Measurements from ENCODE around the gene SESN3.
"Not testable (repeated sequence)": the region's sequence is repeated elsewhere in the genome, so short reads cannot be mapped to it uniquely, and the experiment has no call there.

The SESN3 gene

DNA sequence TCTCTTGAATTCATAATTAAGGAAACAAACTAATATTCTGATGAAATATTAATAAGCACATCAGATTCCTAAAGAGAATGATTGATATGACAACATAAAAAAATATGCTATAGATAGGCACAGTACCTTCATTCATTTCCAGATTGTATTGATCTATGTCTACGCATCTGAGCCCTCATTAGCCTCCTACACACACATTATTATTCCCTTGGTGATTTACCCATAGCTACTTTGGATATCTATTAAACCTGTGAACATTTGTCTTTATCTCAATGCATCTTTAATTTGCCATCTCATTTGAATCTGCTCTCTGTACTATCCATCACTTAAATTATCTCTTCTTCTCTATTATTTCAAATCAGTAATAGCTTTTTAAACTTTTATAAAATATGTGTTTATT, 18.4 kb downstream of the SESN3 start:
- no peak for DNase-seq

DNA sequence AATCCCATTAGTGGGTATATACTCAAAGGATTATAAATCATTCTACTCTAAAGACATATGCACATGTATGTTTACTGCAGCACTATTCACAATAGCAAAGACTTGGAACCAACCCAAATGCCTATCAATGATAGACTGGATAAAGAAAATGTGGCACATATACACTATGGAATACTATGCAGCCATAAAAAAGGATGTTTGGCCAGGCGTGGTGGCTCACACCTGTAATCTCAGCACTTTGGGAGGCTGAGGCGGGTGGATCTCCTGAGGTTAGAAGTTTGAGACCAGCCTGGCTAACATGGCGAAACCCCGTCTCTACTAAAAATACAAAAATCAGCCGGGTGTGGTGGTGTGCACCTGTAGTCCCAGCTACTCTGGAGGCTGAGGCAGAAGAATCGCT, 21.5 kb downstream of the SESN3 start:
- not testable (repeated sequence) for DNase-seq

DNA sequence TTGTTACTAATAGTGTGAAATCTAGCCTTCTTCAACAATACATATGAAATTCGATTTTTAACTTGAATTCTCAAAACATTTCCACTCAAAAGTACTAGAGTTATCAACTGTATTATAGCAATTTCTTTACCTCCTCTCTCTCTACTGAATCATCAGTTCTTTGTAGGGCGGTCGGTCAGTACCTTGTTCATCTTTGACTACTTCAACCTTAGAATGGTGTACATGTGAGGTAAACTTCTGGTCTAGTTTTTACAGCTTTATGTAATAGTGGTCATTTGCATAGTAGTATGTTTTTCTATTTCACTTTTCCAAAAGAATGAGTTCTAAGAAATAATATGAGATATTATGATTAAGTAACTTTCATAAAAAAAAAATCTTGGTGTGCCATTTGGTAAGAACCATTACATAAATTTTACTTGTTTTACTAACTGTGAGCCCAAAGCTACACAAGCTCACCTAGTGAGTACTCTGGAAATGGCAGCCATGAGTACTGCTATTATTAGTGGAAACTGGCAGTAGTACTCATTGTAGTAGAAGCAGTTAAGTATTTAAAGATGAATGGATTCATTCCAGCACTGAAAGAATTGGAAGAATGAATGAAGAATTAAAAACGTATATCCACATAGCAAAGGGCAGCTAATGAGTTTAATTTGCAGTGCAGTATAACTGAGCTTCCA, 30.1 kb downstream of the SESN3 start:
- DNase-seq = no peak

DNA sequence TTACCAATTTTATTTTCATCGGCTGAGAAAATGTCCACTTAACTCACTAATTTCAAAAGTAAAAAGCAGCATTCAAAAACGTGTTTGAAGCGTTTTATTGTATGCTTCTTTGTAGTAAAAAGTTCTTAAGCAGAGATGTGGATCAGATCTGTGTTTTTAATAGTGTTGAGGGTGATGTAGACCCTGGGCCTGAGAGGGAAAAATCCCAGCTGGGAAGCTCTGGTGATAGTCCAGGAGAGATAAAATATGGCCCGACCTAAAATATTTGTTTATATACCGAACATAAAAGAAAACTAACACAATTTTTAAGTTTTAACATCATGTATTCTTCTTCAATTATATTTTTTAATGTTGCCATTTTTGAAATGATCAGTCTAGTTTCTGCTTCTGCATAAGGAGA, 35.2 kb downstream of the SESN3 start:
- DNase-seq = no peak

DNA sequence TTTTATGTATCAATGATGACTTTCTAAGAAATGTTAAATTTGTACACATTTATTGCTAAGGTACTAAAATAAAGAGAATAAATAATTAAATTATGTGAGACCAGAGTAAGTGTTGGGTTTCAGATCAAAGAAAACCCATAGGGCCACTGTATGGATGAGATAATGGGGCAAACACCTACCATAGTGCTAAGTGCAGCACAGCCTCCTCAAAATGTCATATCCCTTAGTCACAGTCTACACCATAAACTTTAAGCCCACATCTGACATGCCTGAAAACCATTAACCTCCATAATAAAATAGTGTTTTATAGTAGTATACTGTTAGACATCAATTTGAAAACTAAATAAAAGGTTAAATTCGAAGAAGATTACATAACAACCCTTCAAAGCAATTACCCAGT, 37.5 kb downstream of the SESN3 start:
- no peak for DNase-seq

DNA sequence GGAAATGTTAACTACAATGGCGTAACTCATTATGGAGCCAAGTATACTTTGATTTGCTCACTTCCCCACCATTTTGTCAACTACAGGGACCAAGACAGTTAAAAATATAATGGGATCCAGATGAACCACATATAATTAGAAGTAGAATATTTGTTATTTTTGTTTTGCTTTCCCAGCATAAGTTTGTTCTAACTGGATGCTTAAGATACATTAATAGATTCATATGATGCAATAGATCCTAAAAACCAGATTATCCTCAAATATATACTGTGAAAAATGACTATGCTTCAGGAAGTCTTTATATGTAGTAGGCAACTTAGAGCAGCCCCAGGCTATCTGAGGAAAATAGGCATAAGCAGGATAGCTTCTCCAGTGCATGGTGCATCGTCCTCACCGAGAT, 38.3 kb downstream of the SESN3 start:
- DNase-seq = no peak

DNA sequence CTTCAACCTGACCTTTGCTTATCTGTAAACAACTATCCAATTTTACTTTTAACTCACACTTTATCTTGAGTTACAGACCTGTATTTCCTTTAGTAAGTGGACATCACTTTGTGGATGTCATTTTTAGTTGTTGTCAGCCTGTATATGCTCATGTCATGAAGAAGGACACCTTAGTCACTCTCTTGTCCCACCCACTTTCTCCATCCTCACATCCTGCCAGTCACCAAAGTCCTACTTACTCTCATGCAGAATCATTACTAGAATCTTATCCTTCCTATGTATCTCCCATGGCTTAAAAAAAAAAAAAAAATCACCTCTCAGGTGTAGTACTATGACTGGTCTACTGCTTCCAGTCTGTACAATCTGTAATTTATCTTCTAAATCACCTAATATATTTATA, 43.3 kb downstream of the SESN3 start:
- no peak for DNase-seq

DNA sequence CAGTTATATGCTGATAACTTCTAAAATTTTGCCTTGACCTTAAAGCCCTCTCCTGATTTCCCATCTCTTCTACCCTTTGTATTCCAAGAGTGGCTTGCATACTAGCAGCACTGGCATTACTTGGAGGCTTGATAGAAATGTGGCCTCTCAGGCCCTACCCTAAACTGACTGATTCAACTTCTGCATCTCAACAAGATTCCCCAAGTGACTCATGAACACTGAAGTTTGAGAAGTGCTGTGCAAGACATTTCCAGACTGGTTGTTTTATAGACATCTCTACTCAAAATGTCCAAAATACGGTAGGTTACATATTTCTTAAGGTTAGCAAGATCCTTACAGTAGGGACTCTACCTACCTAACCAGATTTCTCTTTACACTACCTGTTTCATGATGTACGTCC, 48.6 kb downstream of the SESN3 start:
- DNase-seq = no peak

DNA sequence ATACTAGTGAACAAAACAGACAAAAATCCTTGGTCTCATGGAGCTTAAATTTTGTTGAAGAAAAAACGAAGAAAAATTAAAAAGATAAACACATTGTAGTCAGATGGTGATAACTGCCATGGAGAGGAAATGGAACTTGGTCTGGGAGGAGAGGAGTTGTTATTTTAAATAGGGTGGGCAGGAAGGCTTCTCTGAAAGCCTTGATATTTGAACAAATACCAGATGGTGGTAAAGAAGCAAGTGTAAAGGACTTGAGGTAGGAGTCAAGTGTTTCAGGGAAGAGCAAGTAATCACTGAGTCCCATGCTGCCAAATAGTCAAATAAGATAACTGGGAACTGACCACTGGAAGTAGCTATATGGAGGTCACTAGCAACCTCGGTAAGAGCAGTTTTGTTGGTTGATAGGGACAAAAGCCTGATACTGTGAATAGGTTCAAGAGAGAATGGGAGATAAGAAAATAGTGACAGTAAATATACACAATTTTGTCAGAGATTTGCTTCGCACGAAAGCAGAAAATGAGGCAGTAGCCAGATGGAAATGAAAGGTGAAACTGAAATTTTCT, 55.1 kb downstream of the SESN3 start:
- no peak for DNase-seq

DNA sequence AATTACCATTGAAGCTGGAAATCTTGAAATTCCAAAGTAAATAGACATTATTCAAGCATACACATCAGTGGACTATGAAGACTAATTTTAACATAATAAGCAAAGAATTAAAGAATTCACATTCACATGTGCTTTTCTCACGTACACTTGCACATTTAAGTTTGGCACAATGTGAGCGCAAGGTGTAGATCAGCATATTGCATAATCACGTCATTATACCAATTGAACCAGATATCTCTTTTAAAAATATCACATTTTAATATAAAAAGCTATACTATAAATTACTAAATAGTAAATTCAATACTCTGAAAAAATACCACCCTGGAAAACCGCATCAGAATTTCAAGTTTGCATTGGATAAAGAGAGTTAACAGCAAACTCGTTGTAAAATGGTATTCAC, 60.7 kb downstream of the SESN3 start:
- DNase-seq = no peak

DNA sequence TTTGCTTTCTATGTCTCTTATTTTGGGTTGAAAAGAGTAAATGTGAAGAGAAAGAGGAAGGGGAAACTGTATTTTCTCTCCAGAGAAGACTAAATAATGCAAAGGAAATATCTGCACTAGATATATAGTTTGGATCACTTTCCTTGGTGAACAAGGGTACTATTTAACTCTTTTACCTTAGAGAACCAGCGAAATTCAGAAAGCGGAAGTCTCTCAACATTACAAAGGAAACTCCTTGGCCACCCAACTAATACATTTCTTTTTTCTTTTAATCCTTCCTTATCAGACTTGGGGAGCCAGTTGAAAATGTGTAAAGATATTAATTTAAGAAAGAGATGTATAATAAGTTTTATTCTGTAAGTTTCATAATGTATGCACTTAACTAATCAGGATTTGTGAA, 64.2 kb downstream of the SESN3 start:
- DNase-seq = no peak

DNA sequence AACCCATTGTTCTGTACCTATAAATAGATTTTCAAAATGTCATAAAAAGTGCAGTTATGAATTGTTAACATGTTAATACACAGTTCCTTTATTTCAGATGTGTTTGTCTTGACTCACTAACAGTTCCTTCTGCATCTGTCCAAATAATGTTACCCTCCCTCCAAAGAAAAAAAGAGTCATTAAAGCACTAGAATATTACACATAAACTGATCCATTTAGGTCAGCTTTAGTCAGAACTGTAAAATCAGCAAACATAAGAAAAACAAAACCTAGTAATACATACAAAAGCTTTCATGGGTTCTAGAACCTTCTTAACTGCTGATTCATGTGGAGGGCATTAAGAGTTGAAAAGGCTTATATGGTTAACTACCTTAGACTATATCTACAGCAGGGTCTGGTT, 65.4 kb downstream of the SESN3 start:
- no peak for DNase-seq

DNA sequence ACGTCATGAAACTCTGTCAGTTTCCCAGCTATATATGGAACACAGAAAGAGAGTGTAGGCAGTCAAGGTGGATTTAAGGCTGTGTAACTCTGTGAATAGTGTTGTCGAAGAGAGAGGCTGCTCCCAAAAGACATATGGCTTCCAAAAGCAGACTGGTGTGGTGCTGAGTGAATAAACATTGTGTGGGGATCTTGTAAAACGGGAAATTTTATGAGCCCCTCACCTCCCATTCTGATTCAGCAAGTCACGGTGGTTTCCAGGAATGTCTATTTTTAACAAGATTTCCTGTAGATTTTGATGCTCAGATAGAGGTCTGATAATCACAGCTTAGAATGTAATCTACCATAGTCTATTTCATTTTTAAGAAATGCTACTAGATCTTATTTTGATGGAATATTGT, 67.9 kb downstream of the SESN3 start:
- no peak for DNase-seq

DNA sequence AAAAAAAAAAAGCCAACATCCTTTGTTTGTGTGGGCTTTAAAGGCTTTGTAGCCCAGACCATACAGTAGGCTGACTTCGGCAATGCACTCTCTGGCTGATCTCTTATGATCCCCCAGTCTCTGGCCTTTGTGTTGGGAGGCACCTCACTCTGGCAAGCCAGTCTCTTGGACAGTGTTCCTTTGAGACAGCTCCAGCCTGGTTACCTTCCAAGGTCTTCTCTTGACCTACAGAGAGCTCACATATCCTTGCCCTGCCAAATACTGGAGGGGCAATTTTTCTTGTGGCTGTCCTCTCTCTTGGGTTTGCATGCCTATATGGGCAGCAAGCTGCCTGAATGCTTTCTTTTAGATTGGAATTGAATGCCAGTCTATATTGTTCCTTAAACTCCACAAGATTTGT, 69.8 kb downstream of the SESN3 start:
- no peak for DNase-seq

DNA sequence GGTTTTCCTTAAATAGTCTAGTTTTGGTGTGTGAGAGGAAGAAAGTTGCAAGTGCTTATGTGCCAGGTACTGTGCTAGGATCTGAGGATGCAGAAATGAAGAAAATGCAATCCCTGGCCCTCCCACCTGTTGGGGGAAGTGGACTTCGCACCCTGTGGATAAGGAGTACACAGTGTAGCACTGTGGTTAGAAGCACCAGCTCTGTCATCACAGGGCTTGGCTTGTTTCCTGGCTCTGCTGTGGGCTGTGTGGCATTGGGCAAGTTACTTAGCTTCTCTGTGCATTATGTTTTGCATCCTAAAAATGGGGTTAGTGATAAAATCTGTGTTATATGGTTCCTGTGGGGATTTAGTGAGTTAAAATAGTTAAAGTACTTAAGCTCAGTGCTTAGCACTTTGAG, 73.2 kb downstream of the SESN3 start:
- no peak for DNase-seq

DNA sequence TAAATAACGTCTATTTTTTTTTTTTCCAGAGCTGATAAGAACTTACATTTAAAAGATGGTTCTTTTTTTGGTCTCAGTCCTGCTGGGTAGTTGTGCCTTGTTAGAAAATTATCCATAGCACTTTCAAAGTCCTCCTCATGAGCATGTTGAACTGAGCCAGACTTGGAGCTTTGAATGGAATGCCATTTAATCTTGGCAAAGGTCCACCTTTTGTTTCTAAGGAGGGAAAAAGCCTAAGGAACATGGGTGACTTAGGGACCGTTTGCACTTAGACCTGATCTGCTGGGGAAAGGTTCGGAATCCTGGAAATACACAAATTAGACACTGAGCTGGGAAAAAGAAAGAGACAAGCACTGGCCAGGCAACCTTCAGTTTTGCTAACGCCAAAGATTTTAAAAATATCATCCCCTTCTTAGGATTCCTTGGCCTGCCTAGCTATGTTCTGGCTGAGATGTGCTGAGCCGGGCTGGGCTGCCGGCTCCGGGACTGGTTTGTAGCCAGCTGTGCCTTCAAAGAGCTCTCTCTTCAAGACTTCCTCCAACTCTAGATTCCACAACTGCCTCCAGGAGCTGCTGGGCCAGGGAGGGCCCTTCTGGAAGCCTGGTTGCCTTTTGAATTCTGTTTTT, 74.0 kb downstream of the SESN3 start:
- DNase-seq = no peak

DNA sequence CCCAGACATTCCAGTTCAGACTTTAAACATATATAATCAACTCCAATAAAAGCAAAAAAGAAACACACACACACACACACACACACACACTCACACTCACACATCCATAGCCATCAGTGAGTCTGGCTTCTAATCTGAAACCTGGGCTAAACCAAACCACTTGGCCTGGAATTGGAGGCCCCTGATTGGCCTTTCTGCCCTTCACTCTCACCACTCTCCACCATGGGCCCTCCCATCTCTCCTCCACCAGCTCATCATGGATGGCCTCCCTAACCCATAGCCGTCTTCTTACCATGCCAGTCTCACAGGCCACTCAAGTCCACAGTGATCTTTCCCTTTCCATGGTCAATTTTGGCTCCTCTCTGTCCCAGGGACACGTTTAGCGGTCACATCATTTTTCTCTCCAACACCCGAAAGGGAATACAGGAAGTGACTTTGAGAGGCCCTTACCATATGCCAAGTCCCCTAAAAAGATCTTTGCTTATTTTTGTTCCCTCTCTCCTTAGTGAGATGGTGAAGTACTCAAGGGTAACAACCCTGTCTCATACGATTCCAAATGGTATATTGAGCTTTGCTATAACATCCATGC, 74.8 kb downstream of the SESN3 start:
- DNase-seq = no peak

DNA sequence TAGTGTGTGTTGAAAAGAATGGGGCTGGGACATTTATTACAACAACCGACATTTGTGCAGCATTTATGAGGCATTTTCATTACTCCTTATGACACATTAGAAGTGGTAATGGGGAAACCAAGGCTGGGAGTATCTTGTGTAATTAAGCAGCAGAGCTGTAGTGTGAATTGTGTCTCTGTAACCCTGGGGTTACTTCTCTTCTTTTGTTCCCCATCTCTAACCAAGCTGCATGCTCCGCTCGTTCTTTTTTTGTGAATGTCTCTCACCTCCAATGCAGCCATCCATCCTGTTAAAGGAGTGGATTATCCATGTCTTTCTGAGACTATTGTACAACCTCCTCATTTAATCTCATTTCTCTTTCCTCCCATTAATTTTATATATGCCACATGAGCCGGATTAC, 75.6 kb downstream of the SESN3 start:
- no peak for DNase-seq

DNA sequence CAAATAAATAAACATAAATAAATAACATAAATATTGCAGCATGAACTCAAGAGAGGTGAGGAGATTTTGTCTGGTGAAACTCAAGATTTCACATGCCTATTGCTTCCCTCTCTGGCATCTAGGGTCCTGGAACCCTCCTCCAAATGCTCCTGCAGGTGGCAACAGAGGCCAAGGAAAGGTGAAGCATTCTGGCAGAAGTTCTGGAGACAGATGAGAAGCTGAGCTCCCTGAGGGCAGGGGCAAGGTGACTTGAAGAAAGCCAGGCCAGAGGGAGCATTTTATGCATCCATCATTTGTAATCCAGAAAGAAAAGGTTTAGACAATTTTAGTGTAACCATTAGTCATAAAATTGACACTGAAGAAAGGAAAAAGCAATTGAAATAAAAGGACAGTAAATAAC, 76.5 kb downstream of the SESN3 start:
- peak; percentile 56 for DNase-seq

DNA sequence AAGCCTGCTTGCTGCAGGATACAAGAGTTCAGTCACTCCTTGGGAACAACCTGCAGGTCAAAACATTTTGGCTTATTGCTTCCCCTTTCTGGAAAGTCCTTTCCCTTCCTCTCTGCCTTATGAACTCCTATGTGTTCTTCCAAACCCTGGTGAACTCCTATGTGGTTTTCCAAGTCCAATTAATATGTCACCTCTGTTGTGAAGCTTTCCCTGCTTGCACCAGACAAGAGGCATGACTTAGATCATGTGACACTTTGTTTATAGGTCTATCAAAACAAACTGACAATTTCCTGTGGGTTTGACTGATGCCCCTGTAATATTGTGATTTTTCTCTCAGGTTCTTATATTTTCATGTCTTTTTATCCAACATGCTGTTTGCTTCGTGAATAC, 77.2 kb downstream of the SESN3 start:
- DNase-seq = no peak

DNA sequence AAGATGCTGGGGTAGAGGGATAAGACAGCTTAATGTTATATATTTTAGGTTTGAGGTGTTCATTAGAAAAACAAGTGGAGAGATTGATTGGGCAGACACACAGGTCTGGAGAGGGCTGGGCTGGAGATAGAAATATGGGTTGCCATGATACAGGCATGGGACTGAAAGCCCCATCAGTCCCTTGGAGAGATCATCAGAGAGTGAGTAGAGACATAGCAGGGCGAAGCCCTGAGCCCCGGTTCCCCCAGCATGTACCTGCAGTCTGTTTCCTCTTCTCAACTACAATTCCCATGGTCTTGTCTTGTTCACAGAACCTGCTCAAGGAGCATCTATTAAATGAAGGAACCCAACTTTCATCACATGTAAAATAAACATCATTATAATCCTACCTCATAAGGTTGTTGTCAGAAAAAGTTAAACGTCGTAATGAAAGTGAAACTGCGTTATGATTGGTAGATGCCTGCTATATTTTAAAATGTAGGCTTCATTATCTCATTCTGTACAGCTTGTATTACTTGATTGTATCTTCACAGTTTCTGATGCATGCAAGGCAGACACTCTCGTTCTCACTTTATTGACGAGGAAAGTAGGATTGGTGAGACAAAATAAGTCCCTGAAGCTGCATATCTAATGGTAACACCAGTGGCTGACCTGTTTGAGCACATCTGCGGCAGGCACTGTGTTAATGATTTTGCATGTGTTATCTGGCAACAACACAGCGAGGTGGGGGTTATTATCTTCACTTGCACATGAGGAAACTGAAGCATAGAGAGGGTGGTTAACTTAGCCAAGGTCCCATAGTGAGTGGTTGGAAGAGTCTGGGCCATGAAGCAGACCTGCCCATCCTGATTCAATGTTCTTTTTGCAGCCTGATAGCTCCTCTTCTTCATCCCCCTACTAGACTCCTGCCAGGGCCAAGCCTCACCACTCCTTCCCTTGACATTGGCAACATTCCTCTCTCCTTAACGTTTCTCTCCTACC, 77.8 kb downstream of the SESN3 start:
- DNase-seq = peak; percentile 32

DNA sequence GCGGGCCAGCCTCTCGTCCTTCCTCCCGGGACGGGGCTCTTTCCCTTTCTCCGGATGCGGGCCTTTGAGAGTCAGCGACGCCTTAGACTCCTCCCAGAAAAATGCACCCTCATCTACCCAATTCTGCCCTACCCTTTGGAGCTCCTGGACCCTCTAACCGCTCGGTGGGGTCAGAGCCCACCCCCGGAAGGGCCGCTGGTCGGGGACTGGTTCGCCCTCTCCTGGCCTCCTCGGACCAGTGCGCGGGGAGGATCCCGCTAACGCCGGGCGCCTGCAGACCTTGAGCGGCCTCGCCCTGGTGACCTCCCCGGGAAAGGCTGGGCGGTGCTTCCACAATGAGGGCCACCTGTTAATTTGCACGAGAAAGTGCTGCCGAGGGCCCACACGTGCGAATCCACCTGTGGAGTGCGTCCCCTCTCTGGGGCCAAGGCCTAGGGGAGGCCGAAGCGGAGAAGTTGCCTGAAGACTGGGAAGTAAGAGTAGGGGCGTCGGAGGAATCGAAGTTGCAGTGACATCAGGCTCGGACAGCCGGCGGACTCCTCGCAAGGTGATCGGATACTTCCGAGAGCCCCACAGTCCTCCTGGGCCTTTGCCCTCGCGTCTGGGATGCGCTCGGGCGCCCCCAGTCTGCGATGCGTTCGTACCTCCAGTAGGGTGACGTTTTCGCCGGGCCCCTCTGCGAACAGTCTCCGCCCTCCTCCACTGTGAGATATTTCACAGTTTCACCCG, 79.9 kb downstream of the SESN3 start:
- peak; percentile 90 for DNase-seq

Measured in central memory CD4-positive, alpha-beta T cell (primary cell).